IPS DF 6.9 (cell line): Measurements from ENCODE around the gene GAB1.

Source experiments
- DNase-seq: peaks from one replicate; pipeline ENCODE4 v3.0.0-alpha.2; 2013; ENCODE audit warnings: low read depth, low spot score
- H3K27ac ChIP-seq: one replicate; pipeline ENCODE4 v1.5.1; 2013; ENCODE audit warnings: low read length, control low read depth
- H3K27me3 ChIP-seq: 2 replicates; pipeline ENCODE4 v1.6.1; 2013; ENCODE audit warnings: mild to moderate bottlenecking, low read length; ENCODE audit not compliant: control insufficient read depth, insufficient read depth
- H3K36me3 ChIP-seq: 2 replicates; pipeline ENCODE4 v1.6.1; 2013; ENCODE audit warnings: low read length; ENCODE audit not compliant: control insufficient read depth, insufficient read depth
- H3K4me1 ChIP-seq: 2 replicates; pipeline ENCODE4 v1.6.1; 2013; ENCODE audit warnings: low read length; ENCODE audit not compliant: control insufficient read depth, insufficient read depth
- H3K4me3 ChIP-seq: 2 replicates; pipeline ENCODE4 v1.5.1; 2013; ENCODE audit warnings: mild to moderate bottlenecking, low read length
- H3K9me3 ChIP-seq: 2 replicates; pipeline ENCODE4 v1.6.1; 2013; ENCODE audit warnings: low read length, inconsistent platforms; ENCODE audit not compliant: control insufficient read depth, insufficient read depth
- WGBS: extraction: QIAGEN DNeasy Blood & Tissue Kit; methylation state at CpG from one replicate; pipeline ENCODE4 v1.1.7; 2013; ENCODE audit warnings: mixed read lengths, missing lambda C conversion rate; ENCODE audit not compliant: insufficient read length, insufficient coverage; 5-methylcytosine and 5-hydroxymethylcytosine counted together

GAB1 gene

DNA sequence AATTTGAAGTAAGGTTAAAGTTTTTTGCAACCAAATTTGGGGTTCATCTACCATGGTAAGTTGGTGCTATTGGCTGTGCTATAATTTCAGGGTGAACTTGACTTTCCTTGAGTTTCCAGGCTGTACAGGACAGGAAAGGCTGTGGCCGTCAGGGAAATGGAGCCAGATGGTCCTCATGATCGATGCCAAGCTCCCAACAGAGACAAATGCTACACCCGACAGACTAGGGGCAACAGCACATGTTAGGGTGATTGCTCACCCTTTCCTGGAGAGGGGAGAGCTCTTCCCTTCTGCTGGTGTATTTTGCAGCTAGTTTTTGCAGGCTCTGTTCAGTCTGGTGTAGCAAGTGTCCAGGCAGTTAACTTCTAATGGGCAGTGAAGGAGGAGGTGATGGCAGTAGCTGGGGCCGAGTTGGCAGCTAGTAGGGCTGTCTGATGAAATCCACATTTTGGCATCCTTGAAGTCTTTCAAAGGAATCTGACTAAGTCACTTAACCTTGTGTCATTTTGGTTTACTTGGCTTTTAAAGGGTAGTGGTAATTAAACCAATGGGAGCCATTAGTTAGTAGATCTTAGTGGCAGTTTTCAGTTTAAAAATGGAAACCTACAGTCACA is 47.8 kb downstream of the GAB1 start:
- Histone ChIP-seq H3K9me3 (no peaks in the 10 kb centered on the region), H3K4me1 (peaks cover 6% of the 10 kb centered on the region; the same call in 1 of the 2 replicates), H3K36me3 (no peaks in the 10 kb centered on the region), H3K27ac (no peak overlapping the region), H3K27me3 (no peaks in the 10 kb centered on the region), H3K4me3 (no peak overlapping the region)
- WGBS: no CpG with 5 or more reads among the region's 4 CpGs
- DNase-seq: no peak

DNA sequence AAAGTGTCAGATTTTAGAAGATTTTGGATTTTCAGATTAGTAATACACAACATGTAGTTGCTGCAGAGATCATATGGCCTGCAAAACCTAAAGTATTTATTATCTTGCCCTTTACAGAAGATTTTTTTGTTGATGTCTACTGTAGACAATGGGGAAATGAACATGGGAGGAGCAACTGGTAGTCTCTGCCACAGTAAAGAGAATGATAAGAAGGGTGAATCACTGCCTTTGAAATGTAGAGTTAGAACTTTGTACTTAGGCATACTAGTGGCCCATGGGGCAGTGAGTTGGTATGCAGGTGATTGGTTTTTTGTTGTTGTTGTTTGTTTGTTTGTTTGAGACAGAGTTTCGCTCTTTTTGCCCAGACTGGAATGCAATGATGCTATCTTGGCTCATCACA is 50.1 kb downstream of the GAB1 start:
- H3K4me1 ChIP-seq: peaks cover 2% of the 10 kb centered on the region; the same call in 1 of the 2 replicates
- H3K27ac ChIP-seq: no peak overlapping the region
- no peaks in the 10 kb centered on the region for H3K36me3 ChIP-seq
- no peak overlapping the region for H3K4me3 ChIP-seq
- H3K9me3 ChIP-seq: no peaks in the 10 kb centered on the region
- no peaks in the 10 kb centered on the region for H3K27me3 ChIP-seq
- no CpG with 5 or more reads among the region's 1 CpG for WGBS
- DNase-seq: no peak

DNA sequence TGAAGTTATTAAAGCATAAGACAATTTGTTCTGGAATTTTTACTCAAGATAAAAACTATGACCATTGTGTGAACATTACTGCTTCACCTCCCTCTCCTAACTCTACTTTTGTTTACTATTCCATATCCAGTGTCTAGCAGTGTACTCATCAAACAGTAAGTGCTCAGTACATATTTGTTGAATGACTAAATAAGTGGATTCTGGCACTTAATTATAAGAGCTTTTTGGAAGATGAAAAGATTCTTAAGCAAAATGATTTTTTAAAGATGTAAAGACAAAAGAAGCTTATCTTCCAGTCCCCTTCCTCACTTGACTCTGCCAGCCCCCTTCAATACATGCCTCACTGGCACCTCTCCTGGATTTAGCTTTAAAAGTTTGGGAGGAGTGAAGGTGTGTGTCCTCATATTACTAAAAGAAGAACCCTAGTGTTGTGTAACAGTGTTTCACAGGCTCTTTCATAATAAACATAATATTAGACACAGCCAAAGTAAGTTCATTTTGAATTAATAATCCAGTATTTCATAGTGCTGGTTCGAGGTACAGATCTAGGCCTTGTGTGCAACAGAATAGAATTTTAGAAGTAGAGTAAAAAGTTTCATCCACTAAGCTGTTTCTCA is 53.0 kb downstream of the GAB1 start:
- no CpG with 5 or more reads among the region's 1 CpG for WGBS
- Histone ChIP-seq H3K27ac (no peak overlapping the region), H3K9me3 (no peaks in the 10 kb centered on the region), H3K27me3 (no peaks in the 10 kb centered on the region), H3K36me3 (no peaks in the 10 kb centered on the region), H3K4me3 (no peak overlapping the region), H3K4me1 (peaks cover 2% of the 10 kb centered on the region; the same call in 1 of the 2 replicates)
- DNase-seq: no peak

DNA sequence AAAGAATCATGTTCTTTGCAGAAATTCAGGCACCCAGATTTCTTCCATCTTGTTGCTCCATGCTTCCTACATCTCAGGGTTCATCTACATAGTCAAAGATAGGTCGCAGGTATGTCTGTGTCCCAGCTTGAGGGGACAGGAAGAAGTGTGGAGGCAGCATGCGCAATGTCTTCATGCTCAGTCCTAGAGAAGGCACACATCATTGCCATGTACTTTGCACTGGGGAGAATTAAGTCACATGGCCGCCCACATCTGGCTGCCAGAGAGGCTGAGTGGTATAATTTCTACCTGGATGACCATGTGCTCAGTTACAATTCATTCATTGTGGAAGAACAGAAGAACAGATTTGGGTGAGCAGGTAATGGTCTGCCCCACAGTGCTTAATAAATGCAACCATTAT is 54.1 kb downstream of the GAB1 start:
- Histone ChIP-seq H3K4me3 (no peak overlapping the region), H3K36me3 (no peaks in the 10 kb centered on the region), H3K4me1 (peaks cover under 1% of the 10 kb centered on the region), H3K27me3 (no peaks in the 10 kb centered on the region), H3K9me3 (no peaks in the 10 kb centered on the region), H3K27ac (no peak overlapping the region)
- no CpG with 5 or more reads among the region's 3 CpGs for WGBS
- DNase-seq: no peak

DNA sequence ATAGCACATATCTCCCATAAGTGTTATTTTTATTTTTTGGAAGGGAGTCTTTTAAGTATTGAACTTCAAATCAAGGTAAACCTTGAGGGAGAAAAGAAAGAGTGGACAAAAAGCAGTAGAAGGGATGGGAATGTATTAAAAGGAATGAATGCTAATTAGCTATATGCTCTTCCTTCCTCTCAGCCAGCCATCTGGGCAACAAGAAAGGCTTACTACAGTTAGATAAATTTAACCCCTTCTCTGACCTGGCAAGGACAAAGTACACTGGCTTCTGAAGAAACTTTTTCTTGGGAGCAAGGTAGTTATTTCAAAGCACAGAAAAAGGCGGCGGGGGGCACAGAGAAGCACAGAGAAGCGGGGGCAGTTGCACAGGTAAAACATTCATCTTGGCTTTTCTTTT is 54.6 kb downstream of the GAB1 start:
- no peak overlapping the region for H3K4me3 ChIP-seq
- DNase-seq: no peak
- no peaks in the 10 kb centered on the region for H3K27me3 ChIP-seq
- H3K9me3 ChIP-seq: no peaks in the 10 kb centered on the region
- peaks cover 1% of the 10 kb centered on the region for H3K4me1 ChIP-seq
- no peaks in the 10 kb centered on the region for H3K36me3 ChIP-seq
- no CpG with 5 or more reads among the region's 3 CpGs for WGBS
- H3K27ac ChIP-seq: no peak overlapping the region

DNA sequence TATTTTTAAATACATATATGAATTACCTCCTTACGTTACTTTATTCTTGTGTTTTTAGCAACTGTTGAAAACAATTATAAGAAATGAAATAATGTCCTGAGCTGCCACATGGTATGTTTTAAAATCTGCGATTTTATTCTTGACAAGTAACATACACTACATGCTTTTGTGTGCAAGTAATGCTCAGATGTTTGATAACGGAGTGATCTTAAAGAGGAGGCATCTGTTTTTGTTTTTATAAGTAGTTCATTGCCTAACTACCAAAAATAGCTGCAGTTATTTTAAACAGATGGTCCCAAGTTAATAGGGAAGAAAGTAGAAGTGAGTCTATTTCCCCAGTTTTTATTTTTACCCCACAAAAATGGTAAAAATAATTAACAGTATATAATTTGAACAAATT is 55.2 kb downstream of the GAB1 start:
- H3K4me1 ChIP-seq: peaks cover 1% of the 10 kb centered on the region
- no peak for DNase-seq
- H3K27ac ChIP-seq: no peak overlapping the region
- no peaks in the 10 kb centered on the region for H3K27me3 ChIP-seq
- H3K36me3 ChIP-seq: no peaks in the 10 kb centered on the region
- H3K9me3 ChIP-seq: no peaks in the 10 kb centered on the region
- no CpG with 5 or more reads among the region's 3 CpGs for WGBS
- no peak overlapping the region for H3K4me3 ChIP-seq

DNA sequence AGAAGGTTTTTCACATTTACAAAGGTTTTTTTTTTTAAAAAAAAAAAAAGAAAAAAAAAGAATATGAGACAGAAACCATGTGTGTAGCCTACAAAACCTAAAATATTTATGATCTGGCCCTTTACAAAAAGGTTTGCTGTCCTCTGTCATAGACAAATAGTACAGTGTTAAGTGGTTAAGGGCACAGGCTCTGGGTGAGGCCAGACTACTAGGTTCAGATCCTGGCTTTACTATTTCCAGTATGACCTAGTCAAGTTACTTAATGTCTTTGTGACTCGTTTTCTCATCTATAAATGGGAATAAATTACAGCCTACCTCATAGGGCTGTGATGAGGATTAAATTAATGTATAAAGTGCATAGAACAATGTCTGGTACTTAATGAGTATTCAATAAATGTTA is 56.5 kb downstream of the GAB1 start:
- Histone ChIP-seq H3K36me3 (no peaks in the 10 kb centered on the region), H3K4me1 (peaks cover 1% of the 10 kb centered on the region), H3K27ac (no peak overlapping the region), H3K27me3 (no peaks in the 10 kb centered on the region), H3K4me3 (no peak overlapping the region), H3K9me3 (no peaks in the 10 kb centered on the region)
- DNase-seq: no peak
- WGBS: no CpG with 5 or more reads among the region's 1 CpG

DNA sequence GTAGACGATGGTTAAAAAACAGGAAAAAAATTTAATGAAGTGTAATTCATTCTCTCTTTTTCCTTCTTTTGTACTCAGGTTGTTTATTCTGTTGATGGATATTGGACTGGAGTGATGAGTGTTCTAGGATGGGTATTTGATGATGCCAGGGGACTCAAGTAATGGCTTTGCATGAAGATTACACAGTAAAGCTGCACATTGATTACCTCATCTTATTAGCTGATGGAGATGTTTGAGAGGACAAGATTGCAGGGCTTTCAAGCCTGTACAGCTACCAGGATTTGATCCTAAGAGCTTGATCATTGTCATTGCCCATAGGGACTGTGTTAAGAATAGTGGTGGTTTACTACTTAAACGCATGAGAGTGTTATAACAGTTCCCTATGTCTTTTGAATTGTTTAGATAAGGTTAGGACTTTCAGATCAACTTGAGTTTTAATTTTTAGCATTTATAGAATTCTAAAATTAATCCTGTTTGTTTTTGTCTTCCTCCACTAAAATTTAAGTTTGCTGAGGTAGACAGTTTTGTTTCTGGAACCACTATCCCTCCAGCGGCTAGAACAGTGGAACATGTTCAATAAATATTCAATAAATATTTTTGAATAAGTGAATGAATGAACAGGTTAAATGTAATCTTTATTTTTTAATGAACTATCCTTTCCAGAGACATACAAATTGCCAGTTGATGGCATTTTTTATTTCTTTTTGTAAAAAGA is 58.2 kb downstream of the GAB1 start:
- H3K27ac ChIP-seq: no peak overlapping the region
- no peak for DNase-seq
- H3K9me3 ChIP-seq: no peaks in the 10 kb centered on the region
- H3K36me3 ChIP-seq: no peaks in the 10 kb centered on the region
- H3K27me3 ChIP-seq: no peaks in the 10 kb centered on the region
- no CpG with 5 or more reads among the region's 3 CpGs for WGBS
- no peak overlapping the region for H3K4me3 ChIP-seq
- H3K4me1 ChIP-seq: peaks cover 1% of the 10 kb centered on the region

DNA sequence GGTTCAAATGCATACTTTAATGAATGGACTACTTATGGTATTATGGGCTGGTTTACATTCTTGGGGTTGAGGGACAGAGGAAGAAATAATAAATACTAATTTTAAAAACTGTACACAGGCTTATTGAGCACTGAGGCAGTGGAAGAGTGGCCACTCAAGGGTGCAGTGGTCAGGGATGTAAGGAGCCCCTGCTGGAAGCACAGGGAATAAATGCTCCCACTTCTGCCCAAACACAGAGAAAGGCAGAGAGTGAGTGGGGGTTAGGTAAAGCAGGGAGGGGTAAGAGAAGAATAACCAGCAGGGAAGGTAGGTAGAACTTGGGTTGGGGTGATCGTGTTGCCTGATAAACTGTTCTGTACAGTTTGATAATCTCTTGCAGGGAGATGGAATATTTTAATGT is 60.0 kb downstream of the GAB1 start:
- no peaks in the 10 kb centered on the region for H3K27me3 ChIP-seq
- no CpG with 5 or more reads among the region's 1 CpG for WGBS
- peaks cover 1% of the 10 kb centered on the region for H3K4me1 ChIP-seq
- no peak overlapping the region for H3K4me3 ChIP-seq
- H3K9me3 ChIP-seq: no peaks in the 10 kb centered on the region
- no peak overlapping the region for H3K27ac ChIP-seq
- DNase-seq: no peak
- no peaks in the 10 kb centered on the region for H3K36me3 ChIP-seq

DNA sequence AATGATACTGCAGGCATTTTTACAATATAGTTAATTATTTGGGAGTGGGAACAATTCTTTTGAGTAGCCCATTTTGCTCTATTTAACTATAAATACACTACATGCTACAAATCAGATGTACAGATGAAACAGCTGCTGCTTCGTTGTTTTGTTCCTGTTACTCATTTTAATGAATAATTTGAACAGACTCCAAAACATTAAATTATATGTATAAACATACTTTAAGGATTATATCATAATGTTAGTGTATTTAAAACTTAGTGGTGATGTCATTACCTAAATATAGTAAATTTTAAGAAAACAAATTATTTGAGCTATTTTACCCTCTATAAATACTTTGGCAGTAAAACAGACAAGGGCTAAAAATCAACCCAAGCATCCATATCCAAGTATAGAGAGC is 60.7 kb downstream of the GAB1 start:
- H3K4me1 ChIP-seq: peaks cover 1% of the 10 kb centered on the region
- no peak overlapping the region for H3K27ac ChIP-seq
- H3K27me3 ChIP-seq: no peaks in the 10 kb centered on the region
- WGBS: no CpG with 5 or more reads among the region's 1 CpG
- no peak overlapping the region for H3K4me3 ChIP-seq
- H3K36me3 ChIP-seq: no peaks in the 10 kb centered on the region
- DNase-seq: no peak
- no peaks in the 10 kb centered on the region for H3K9me3 ChIP-seq
